Measurements from ENCODE around the gene MIEN1. TPM values are rescaled to one million over a fixed set of nuclear protein-coding genes. Genes with fewer than 3 reads are reported as not detected.

MIEN1 gene
- total and polyA plus RNA-seq, 2 of the 13 experiments (the other 11 are each of a cell fraction or from before 2014, with no cell fraction given) = 40.6 to 56.6 TPM

- TF ChIP-seq ZNF280D (CRISPR knock-in tag; IDR thresholded peaks at IDR 0.05) (peak; percentile 88; the same call in 1 of the 2 replicates), ZNF75D (CRISPR knock-in tag; IDR thresholded peaks at IDR 0.05; ENCODE audit: borderline replicate concordance) (no peak), ZNF747 (CRISPR knock-in tag; IDR thresholded peaks at IDR 0.05; ENCODE audit: borderline replicate concordance) (no peak), ZNF788 (CRISPR knock-in tag; IDR thresholded peaks at IDR 0.05; ENCODE audit: borderline replicate concordance) (peak; percentile 92), CREM (IDR thresholded peaks at IDR 0.05) (peak; percentile 60), CREM (CRISPR knock-in tag; IDR thresholded peaks at IDR 0.05) (no peak), TBL1XR1 (IDR thresholded peaks at IDR 0.05; ENCODE audit: borderline replicate concordance, low read length, partially characterized antibody) (no peak), CCAR2 (optimal IDR thresholded peaks at IDR 0.05; ENCODE audit: low read depth, low read length) (no peak), ZMAT3 (CRISPR knock-in tag; conservative IDR thresholded peaks at IDR 0.05) (0 out of 2 replicates have a peak, but pooled peaks have one; percentile 89), ZBTB38 (CRISPR knock-in tag; IDR thresholded peaks at IDR 0.05) (peak; percentile 68), PTBP1 (IDR thresholded peaks at IDR 0.05; ENCODE audit: low read depth, low read length, poor library complexity, severe bottlenecking) (no peak), PHB2 (IDR thresholded peaks at IDR 0.05; ENCODE audit: partially characterized antibody) (no peak), ZNF646 (CRISPR knock-in tag; IDR thresholded peaks at IDR 0.05) (no peak), NCOA1 (CRISPR knock-in tag; IDR thresholded peaks at IDR 0.05) (no peak), PLSCR1 (CRISPR knock-in tag; IDR thresholded peaks at IDR 0.05; ENCODE audit: borderline replicate concordance) (no peak), REPIN1 (CRISPR knock-in tag; IDR thresholded peaks at IDR 0.05; ENCODE audit: borderline replicate concordance, low read depth) (peak; percentile 60; the same call in 1 of the 2 replicates), ONECUT2 (CRISPR knock-in tag; IDR thresholded peaks at IDR 0.05) (0 out of 2 replicates have a peak, but pooled peaks have one; percentile 37)
- TF ChIP-seq, protein P1, sequence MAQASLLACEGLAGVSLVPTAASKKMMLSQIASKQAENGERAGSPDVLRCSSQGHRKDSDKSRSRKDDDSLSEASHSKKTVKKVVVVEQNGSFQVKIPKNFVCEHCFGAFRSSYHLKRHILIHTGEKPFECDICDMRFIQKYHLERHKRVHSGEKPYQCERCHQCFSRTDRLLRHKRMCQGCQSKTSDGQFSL (CRISPR knock-in tag; IDR thresholded peaks at IDR 0.05) = peak; percentile 40
Measured at GRCh38 chr17:39738983-39739884, 8.9 kb upstream of the MIEN1 start (continued).

All from HepG2 (cell line).